Thyroid gland (tissue), 4 donors: ENCODE measurements around the gene MINDY4B. TPM values are rescaled to one million over a fixed set of nuclear protein-coding genes. Genes with fewer than 3 reads are reported as not detected.

Experiments
- DNase-seq, 2 donors: peaks; one replicate each; pipeline ENCODE4 v3.0.0-alpha.2; 2019
- H3K27ac ChIP-seq, 3 donors: fragments of 200-600 bp; sonication (generic); 1 replicate in 2 of 3; 2 replicates in 1 of 3; pipeline ENCODE4 v1.5.1; 2016 to 2019; ENCODE audit warnings: mild to moderate bottlenecking in 1 of 3, moderate library complexity in 1 of 3
- H3K27me3 ChIP-seq: fragments of 200-600 bp; sonication (generic); one replicate; pipeline ENCODE4 v1.5.1; 2019
- H3K36me3 ChIP-seq, 2 donors: fragments of 200-600 bp; sonication (generic); one replicate each; pipeline ENCODE4 v1.5.1; 2016 to 2019
- H3K4me1 ChIP-seq, 2 donors: fragments of 200-600 bp; sonication (generic); one replicate each; pipeline ENCODE4 v1.5.1; 2017 to 2019
- H3K4me3 ChIP-seq, 3 donors: fragments of 200-600 bp; sonication (generic); replicated peaks in 1 of 3; 1 replicate in 2 of 3; 2 replicates in 1 of 3; pipeline ENCODE4 v1.5.1; 2016; ENCODE audit warnings: mild to moderate bottlenecking in 1 of 3
- H3K9me3 ChIP-seq: fragments of 200-600 bp; sonication (generic); one replicate; pipeline ENCODE4 v1.5.1; 2017
- POLR2A ChIP-seq, 2 donors: fragments of 450-650 bp; IDR thresholded peaks; one replicate each; pipeline ENCODE4 v1.6.1; 2017; ENCODE audit warnings: antibody characterized with exemption in 2 of 2, mild to moderate bottlenecking in 2 of 2, moderate library complexity in 1 of 2
- WGBS, 2 donors: methylation state at CpG; one replicate each; pipeline ENCODE4 v1.1.5; 2017; 5-methylcytosine and 5-hydroxymethylcytosine counted together
- intact Hi-C: fragments of 100-400 bp; cut with DNase I; formaldehyde crosslinking; loops from one replicate; pipeline ENCODE4 v1.15.1; 2023
- total RNA-seq, 4 donors: library from RNA; depleted of rRNA; stranded (reverse); fragments of >200 nt; gene quantifications; one replicate each; pipeline ENCODE4 v1.2.3, GENCODE V29; 2016
- TF ChIP-seq, protein P1 (sequence below), 6 experiments: fragments of 200-600 bp in 3 of 6; fragments of 450-650 bp in 3 of 6; sonication (generic) in 3 of 6; IDR thresholded peaks; one replicate each; pipeline ENCODE4 v1.5.1; 2016 to 2019; ENCODE audit warnings: antibody characterized with exemption in 6 of 6, mild to moderate bottlenecking in 2 of 6, inconsistent platforms in 1 of 6, moderate library complexity in 1 of 6

MINDY4B gene
- total RNA-seq, 4 donors from 2014 or later, result not detected

DNA sequence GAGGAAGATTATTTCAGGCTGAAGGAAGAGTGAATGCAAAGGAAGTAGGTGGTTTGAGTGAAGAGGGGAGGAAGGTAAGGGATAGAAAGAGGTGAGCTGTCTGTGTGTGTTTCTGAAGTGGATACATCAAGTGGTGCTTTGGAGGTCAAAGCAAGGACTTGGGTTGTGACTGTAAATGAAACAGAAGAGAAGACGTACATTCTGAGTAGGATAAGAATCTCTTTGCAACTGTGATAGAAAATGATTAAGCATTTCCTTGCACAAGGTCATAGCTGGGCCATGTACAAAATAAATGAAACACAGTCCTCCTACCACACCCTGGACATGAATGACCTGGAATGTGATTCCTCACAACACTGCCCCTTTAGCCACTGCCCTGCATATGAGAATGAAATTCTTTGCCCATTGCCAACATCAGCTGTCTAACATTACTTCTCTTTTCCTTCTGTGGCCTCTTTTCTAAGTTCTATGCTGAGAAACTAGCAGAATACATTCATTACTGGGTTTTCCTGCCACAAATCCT, 28.3 kb upstream of the MINDY4B start:
- no peak for DNase-seq
- Histone ChIP-seq H3K27ac (no peak overlapping the region), H3K4me3 (no peak overlapping the region), H3K9me3 (no peaks in the 10 kb centered on the region), H3K27me3 (no peaks in the 10 kb centered on the region), H3K4me1 (peaks cover 0 to 5% of the 10 kb centered on the region in 2 donors), H3K36me3 (no peaks in the 10 kb centered on the region)
- 4 to 40% methylated on average over 1 of the region's 1 CpG for WGBS, 2 donors
- intact Hi-C loops, result no loop called here
- TF ChIP-seq, protein P1, sequence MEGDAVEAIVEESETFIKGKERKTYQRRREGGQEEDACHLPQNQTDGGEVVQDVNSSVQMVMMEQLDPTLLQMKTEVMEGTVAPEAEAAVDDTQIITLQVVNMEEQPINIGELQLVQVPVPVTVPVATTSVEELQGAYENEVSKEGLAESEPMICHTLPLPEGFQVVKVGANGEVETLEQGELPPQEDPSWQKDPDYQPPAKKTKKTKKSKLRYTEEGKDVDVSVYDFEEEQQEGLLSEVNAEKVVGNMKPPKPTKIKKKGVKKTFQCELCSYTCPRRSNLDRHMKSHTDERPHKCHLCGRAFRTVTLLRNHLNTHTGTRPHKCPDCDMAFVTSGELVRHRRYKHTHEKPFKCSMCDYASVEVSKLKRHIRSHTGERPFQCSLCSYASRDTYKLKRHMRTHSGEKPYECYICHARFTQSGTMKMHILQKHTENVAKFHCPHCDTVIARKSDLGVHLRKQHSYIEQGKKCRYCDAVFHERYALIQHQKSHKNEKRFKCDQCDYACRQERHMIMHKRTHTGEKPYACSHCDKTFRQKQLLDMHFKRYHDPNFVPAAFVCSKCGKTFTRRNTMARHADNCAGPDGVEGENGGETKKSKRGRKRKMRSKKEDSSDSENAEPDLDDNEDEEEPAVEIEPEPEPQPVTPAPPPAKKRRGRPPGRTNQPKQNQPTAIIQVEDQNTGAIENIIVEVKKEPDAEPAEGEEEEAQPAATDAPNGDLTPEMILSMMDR (IDR thresholded peaks at IDR 0.05), result no peak
- TF ChIP-seq POLR2A (IDR thresholded peaks at IDR 0.05), result no peak

DNA sequence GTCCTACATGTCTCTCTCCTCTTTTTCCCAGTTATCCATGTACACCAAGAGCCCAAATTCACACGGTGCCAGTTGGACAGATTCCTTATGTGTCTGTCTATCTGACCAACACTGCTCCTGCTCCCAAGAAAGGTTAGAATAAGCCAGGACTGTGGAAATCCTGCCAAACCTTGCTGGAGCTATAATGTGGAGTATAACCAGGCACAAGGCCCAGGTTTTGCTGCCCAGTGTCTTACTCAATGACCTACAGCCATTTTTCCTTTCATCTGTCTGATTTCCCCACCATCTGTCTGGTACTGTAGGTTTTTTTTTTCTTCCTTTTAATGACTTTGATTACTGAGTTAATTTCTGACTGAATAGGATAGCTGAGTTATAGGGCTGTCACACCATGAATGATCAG, 26.5 kb upstream of the MINDY4B start:
- WGBS, 2 donors, result 71 to 84% methylated on average over 1 of the region's 1 CpG
- no peak for DNase-seq

DNA sequence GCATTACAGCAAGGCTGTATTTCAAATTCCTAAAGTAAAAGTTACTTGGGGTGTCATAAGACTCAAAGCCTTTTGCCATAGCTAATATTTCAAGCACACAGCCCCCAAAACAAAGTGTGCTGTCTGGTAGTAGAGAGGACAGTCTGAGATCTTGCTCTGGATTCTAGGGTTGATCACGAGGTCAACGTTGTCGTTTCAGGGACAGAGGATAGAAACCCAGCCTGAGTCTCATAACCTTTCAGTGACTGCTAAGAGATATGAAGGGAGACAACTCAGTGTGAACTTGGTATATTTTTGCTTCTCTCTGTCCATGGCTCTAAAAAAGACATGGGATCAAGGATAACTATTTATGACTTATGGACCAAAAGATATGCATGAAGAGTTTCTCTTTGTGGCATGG, 25.6 kb upstream of the MINDY4B start:
- intact Hi-C loops, result no loop called here
- TF ChIP-seq POLR2A (IDR thresholded peaks at IDR 0.05), result no peak
- TF ChIP-seq, protein P1 (IDR thresholded peaks at IDR 0.05), result no peak
- no peak for DNase-seq
- peaks cover 0 to 5% of the 10 kb centered on the region in 2 donors for H3K4me1 ChIP-seq
- H3K4me3 ChIP-seq, result no peak overlapping the region
- 43 to 57% methylated on average over 3 of the region's 3 CpGs for WGBS, 2 donors
- no peaks in the 10 kb centered on the region for H3K36me3 ChIP-seq
- H3K27me3 ChIP-seq, result no peaks in the 10 kb centered on the region
- no peaks in the 10 kb centered on the region for H3K9me3 ChIP-seq
- H3K27ac ChIP-seq, result no peak overlapping the region

More for the DNA sequence above, 26.5 kb upstream of the MINDY4B start:
- no peaks in the 10 kb centered on the region for H3K9me3 ChIP-seq
- TF ChIP-seq, protein P1 (IDR thresholded peaks at IDR 0.05), result no peak
- TF ChIP-seq POLR2A (IDR thresholded peaks at IDR 0.05), result no peak
- no peaks in the 10 kb centered on the region for H3K36me3 ChIP-seq
- peaks cover 0 to 5% of the 10 kb centered on the region in 2 donors for H3K4me1 ChIP-seq
- H3K27ac ChIP-seq, result no peak overlapping the region
- H3K4me3 ChIP-seq, result no peak overlapping the region
- no peaks in the 10 kb centered on the region for H3K27me3 ChIP-seq
- intact Hi-C loops, result no loop called here

DNA sequence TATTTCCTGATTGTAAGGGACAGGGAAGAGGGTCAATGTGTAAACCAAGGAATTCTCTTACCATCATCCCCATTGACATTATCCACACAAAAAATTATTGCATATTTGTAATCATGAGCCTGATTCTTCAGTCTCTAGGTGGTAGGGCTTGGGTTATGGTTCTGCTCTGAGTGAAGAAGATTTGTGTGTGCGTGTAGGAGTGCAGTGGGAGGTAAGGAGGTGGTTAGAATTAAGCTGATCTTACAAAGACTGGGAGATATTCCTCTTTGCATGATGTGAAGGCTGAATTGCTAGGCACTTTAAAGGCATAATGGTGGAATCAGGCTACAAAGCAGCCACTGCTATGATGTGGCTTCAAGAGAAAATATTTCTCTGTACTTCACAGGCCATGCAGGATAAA, 23.0 kb upstream of the MINDY4B start:
- H3K4me3 ChIP-seq, result no peak overlapping the region
- H3K27me3 ChIP-seq, result no peaks in the 10 kb centered on the region
- H3K4me1 ChIP-seq, result peaks cover 0 to 5% of the 10 kb centered on the region in 2 donors
- no peak for TF ChIP-seq POLR2A (IDR thresholded peaks at IDR 0.05)
- TF ChIP-seq, protein P1 (IDR thresholded peaks at IDR 0.05), result no peak
- intact Hi-C loops, result loop anchor here (5.0 kb wide), 1 partner anchor 219 kb away; no protein-coding TSS in a partner anchor
- no peaks in the 10 kb centered on the region for H3K36me3 ChIP-seq
- H3K9me3 ChIP-seq, result no peaks in the 10 kb centered on the region
- WGBS, 2 donors, result 96 to 100% methylated on average over 1 of the region's 1 CpG
- no peak overlapping the region for H3K27ac ChIP-seq
- no peak for DNase-seq

DNA sequence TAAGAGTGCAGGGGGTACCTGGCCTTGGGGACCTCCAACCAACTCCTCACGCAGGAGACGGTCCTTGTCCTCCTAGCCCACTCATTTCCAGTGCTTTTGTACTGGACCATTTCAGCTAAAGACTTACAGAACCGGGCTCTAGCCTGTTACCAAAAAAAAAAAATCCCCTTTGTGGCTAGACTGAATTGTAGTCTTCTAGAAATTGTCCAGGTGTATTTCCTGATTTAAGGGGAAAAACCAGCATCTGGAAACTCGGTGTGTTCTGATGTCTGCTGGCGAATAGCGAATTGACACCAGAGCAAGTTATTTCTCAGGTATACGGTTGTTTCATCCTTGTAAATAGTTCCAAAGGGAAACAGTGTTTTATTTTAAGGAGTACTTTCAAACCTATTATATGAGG, 21.1 kb upstream of the MINDY4B start:
- 80 to 82% methylated on average over 7 of the region's 7 CpGs for WGBS, 2 donors
- no peaks in the 10 kb centered on the region for H3K36me3 ChIP-seq
- H3K27ac ChIP-seq, result no peak overlapping the region
- no peak overlapping the region for H3K4me3 ChIP-seq
- H3K9me3 ChIP-seq, result no peaks in the 10 kb centered on the region
- H3K27me3 ChIP-seq, result no peaks in the 10 kb centered on the region
- no peak for TF ChIP-seq POLR2A (IDR thresholded peaks at IDR 0.05)
- DNase-seq, result no peak
- intact Hi-C loops, result loop anchor here (5.0 kb wide), 1 partner anchor 221 kb away; no protein-coding TSS in a partner anchor
- H3K4me1 ChIP-seq, result peaks cover 0 to 5% of the 10 kb centered on the region in 2 donors
